GM23338 (cell line): ENCODE results near the gene POPDC2.

Experiments
- CTCF ChIP-seq, 2 experiments: fragments of 200-600 bp in 1 of 2; sonication (generic) in 1 of 2; conservative IDR thresholded peaks; 2 replicates each; pipeline versions ENCODE4 v1.5.1 to v1.6.1; 2016 to 2017; ENCODE audit warnings: antibody characterized with exemption in 2 of 2, low read depth in 2 of 2, mild to moderate bottlenecking in 2 of 2, moderate library complexity in 1 of 2
- EZH2 ChIP-seq: fragments of 200-600 bp; sonication (generic); IDR thresholded peaks from one replicate; pipeline ENCODE4 v1.8.0; 2017; ENCODE audit warnings: antibody characterized with exemption, mild to moderate bottlenecking, low read depth; ENCODE audit not compliant: unreplicated experiment
- POLR2AphosphoS5 ChIP-seq: IDR thresholded peaks from 2 replicates; pipeline ENCODE4 v1.6.1; 2016; ENCODE audit warnings: antibody characterized with exemption, low read depth
- REST ChIP-seq: IDR thresholded peaks from one replicate; pipeline ENCODE4 v1.6.1; 2018; ENCODE audit warnings: antibody characterized with exemption; ENCODE audit not compliant: unreplicated experiment

GRCh38 chr3:119653876-119654275 lies 6.5 kb downstream of the POPDC2 start:
- TF ChIP-seq CTCF (conservative IDR thresholded peaks at IDR 0.05; ENCODE audit: low read depth in 2 of 2) (no peak), POLR2AphosphoS5 (no peak), EZH2 (no peak), REST (no peak)
